Measurements from ENCODE around the gene RPS6KA3.
"Not testable (repeated sequence)": the region's sequence is repeated elsewhere in the genome, so short reads cannot be mapped to it uniquely, and the experiment has no call there.

Gene RPS6KA3

DNA sequence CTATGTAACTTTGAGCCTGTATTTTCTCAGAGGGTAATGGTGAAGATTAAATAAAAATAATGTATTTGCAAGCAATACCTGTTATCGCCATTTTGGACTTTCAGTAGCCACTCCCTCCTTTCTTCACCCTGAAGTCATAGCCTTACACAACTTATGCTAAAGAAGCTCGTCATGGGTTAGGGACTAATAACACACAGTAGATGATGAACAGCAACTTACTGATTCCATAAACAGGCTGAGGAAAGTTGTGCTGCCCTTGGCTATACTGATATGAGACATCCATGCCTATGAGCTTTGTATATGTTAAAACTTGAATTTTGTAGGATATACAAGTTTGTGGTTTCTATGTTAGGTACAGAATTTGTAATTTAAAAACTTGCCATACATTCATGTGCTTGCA is 93.4 kb downstream of the RPS6KA3 start:
- Histone ChIP-seq H3K4me1 (ENCODE audit: insufficient read depth, low read length) (no peaks in the 10 kb centered on the region), H3K4me3 (ENCODE audit: low read depth in 1 of 2, low read length in 2 of 2) (no peak overlapping the region), H3K4me2 (ENCODE audit: insufficient read depth, low read length) (no peak overlapping the region), H4K20me1 (ENCODE audit: insufficient read depth, low read length) (no peaks in the 10 kb centered on the region), H3K27ac (ENCODE audit: low read length) (no peak overlapping the region), H3K27me3 (ENCODE audit: insufficient read depth, low read length, poor library complexity) (no peaks in the 10 kb centered on the region), H3K36me3 (ENCODE audit: insufficient read depth, low read length) (peaks cover 49% of the 10 kb centered on the region), H2AFZ (ENCODE audit: low read depth, low read length) (no peak overlapping the region), H3K79me2 (ENCODE audit: insufficient read depth, low read length) (no peaks in the 10 kb centered on the region), H3K9me3 (ENCODE audit: insufficient read depth, low read length, severe bottlenecking) (no peaks in the 10 kb centered on the region), H3K9ac (ENCODE audit: low read depth, low read length) (no peak overlapping the region)
- ATAC-seq (ENCODE audit: insufficient read depth, low read depth) = no peak
- DNase-seq = no peak
- no peak for TF ChIP-seq EZH2 (IDR thresholded peaks at IDR 0.05; ENCODE audit: borderline replicate concordance, low read depth, low read length, severe bottlenecking)
- TF ChIP-seq, protein P1, sequence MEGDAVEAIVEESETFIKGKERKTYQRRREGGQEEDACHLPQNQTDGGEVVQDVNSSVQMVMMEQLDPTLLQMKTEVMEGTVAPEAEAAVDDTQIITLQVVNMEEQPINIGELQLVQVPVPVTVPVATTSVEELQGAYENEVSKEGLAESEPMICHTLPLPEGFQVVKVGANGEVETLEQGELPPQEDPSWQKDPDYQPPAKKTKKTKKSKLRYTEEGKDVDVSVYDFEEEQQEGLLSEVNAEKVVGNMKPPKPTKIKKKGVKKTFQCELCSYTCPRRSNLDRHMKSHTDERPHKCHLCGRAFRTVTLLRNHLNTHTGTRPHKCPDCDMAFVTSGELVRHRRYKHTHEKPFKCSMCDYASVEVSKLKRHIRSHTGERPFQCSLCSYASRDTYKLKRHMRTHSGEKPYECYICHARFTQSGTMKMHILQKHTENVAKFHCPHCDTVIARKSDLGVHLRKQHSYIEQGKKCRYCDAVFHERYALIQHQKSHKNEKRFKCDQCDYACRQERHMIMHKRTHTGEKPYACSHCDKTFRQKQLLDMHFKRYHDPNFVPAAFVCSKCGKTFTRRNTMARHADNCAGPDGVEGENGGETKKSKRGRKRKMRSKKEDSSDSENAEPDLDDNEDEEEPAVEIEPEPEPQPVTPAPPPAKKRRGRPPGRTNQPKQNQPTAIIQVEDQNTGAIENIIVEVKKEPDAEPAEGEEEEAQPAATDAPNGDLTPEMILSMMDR (IDR thresholded peaks at IDR 0.05; ENCODE audit: borderline replicate concordance, extremely low read depth, low read length, poor library complexity, severe bottlenecking) = no peak

DNA sequence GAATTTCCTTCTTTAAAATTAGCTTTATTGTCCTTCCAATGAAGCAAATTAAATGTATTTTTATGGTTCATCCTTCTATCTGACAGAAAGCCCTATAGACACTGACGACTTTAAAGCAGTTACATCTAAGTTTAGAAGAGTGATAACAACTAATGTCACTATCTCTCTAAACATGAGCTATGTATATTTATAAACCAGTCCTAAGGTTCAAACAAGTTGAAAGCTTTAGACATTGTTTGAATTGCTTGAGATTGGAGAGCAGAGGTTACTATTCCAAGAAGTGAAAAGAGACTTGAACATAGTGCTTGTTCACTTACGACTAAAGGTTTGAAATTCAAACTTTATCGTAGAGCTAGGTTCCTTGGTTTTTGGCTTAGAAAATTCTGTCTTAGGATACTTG is 94.8 kb downstream of the RPS6KA3 start:
- DNase-seq (no peak), ATAC-seq (ENCODE audit: insufficient read depth, low read depth) (no peak)
- H3K36me3 ChIP-seq (ENCODE audit: insufficient read depth, low read length) = peaks cover 62% of the 10 kb centered on the region

DNA sequence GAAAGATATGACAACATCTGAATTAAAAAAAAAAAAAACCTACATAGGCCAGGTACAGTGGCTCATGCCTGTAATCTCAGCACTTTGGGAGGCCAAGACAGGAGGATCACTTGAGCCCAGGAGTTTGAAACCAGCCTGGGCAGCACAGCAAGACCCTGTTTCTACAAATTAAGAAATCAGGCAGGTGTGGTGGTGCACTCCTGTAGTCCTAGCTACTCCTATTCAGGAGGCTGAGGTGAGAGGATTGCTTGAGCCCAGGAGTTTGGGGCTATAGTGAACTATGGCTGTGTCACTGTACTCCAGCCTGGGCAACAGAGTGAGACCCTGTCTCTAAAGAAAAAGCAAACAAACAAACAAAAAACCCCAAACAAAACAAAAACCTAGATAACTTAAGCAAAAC is 104.2 kb downstream of the RPS6KA3 start:
- H2AFZ ChIP-seq (ENCODE audit: low read depth, low read length); H3K27me3 ChIP-seq (ENCODE audit: insufficient read depth, low read length, poor library complexity); H3K9ac ChIP-seq (ENCODE audit: low read depth, low read length); H3K4me3 ChIP-seq (ENCODE audit: low read depth in 1 of 2, low read length in 2 of 2); H3K79me2 ChIP-seq (ENCODE audit: insufficient read depth, low read length); H3K9me3 ChIP-seq (ENCODE audit: insufficient read depth, low read length, severe bottlenecking); H3K27ac ChIP-seq (ENCODE audit: low read length); DNase-seq; H3K4me1 ChIP-seq (ENCODE audit: insufficient read depth, low read length); H3K4me2 ChIP-seq (ENCODE audit: insufficient read depth, low read length); H4K20me1 ChIP-seq (ENCODE audit: insufficient read depth, low read length); ATAC-seq (ENCODE audit: insufficient read depth, low read depth): not testable (repeated sequence)
- H3K36me3 ChIP-seq (ENCODE audit: insufficient read depth, low read length) = peaks cover 38% of the 10 kb centered on the region

More for the DNA sequence above, 94.8 kb downstream of the RPS6KA3 start:
- Histone ChIP-seq H3K9ac (ENCODE audit: low read depth, low read length) (no peak overlapping the region), H3K4me3 (ENCODE audit: low read depth in 1 of 2, low read length in 2 of 2) (no peak overlapping the region), H2AFZ (ENCODE audit: low read depth, low read length) (no peak overlapping the region), H3K79me2 (ENCODE audit: insufficient read depth, low read length) (no peaks in the 10 kb centered on the region), H4K20me1 (ENCODE audit: insufficient read depth, low read length) (no peaks in the 10 kb centered on the region), H3K27ac (ENCODE audit: low read length) (no peak overlapping the region), H3K9me3 (ENCODE audit: insufficient read depth, low read length, severe bottlenecking) (no peaks in the 10 kb centered on the region), H3K4me2 (ENCODE audit: insufficient read depth, low read length) (no peak overlapping the region), H3K4me1 (ENCODE audit: insufficient read depth, low read length) (no peaks in the 10 kb centered on the region), H3K27me3 (ENCODE audit: insufficient read depth, low read length, poor library complexity) (no peaks in the 10 kb centered on the region)
- no peak for TF ChIP-seq EZH2 (IDR thresholded peaks at IDR 0.05; ENCODE audit: borderline replicate concordance, low read depth, low read length, severe bottlenecking)
- TF ChIP-seq, protein P1 (IDR thresholded peaks at IDR 0.05; ENCODE audit: borderline replicate concordance, extremely low read depth, low read length, poor library complexity, severe bottlenecking) = no peak

DNA sequence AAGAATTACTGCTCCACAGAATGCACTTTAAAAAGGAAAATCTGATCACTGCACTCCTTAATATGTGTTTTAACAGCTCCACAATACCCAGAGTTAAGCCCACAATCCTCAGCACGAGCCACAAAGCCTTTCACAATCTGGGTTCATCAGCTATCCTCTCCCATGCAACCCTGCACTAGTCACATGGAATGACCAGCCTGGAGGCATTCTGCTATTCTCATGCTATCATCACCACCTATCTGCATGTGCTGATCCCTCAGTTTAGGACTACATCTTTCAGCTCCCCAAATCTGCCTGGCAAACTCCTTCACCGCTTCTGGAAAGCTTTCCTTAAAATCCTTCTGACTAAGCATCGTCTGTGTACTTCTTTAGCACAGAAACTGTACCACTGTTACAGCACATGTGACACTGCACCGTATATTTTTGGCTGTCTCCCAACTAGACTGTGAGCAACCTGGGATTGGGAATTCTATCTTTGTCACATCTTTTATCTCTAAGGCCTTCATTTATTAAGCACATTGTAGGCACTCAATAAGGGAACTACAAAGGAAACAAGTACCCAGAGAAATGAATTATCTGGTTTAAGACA is 106.8 kb downstream of the RPS6KA3 start:
- Histone ChIP-seq H3K79me2 (ENCODE audit: insufficient read depth, low read length) (no peaks in the 10 kb centered on the region), H3K4me1 (ENCODE audit: insufficient read depth, low read length) (no peaks in the 10 kb centered on the region), H3K27ac (ENCODE audit: low read length) (no peak overlapping the region), H2AFZ (ENCODE audit: low read depth, low read length) (no peak overlapping the region), H3K27me3 (ENCODE audit: insufficient read depth, low read length, poor library complexity) (no peaks in the 10 kb centered on the region), H4K20me1 (ENCODE audit: insufficient read depth, low read length) (no peaks in the 10 kb centered on the region), H3K9ac (ENCODE audit: low read depth, low read length) (no peak overlapping the region), H3K36me3 (ENCODE audit: insufficient read depth, low read length) (peaks cover 50% of the 10 kb centered on the region), H3K4me3 (ENCODE audit: low read depth in 1 of 2, low read length in 2 of 2) (no peak overlapping the region), H3K9me3 (ENCODE audit: insufficient read depth, low read length, severe bottlenecking) (no peaks in the 10 kb centered on the region), H3K4me2 (ENCODE audit: insufficient read depth, low read length) (no peak overlapping the region)
- TF ChIP-seq EZH2 (IDR thresholded peaks at IDR 0.05; ENCODE audit: borderline replicate concordance, low read depth, low read length, severe bottlenecking) = no peak
- TF ChIP-seq, protein P1 (IDR thresholded peaks at IDR 0.05; ENCODE audit: borderline replicate concordance, extremely low read depth, low read length, poor library complexity, severe bottlenecking) = no peak
- ATAC-seq (ENCODE audit: insufficient read depth, low read depth) (no peak), DNase-seq (no peak)
